Skeletal muscle cell (primary cell): ENCODE results near the gene SIRT7.
A peak's percentile ranks its signal among the peaks of the same experiment; 100 is the strongest.

Experiments used
- DNase-seq: peaks from one replicate; pipeline ENCODE4 v3.0.0-alpha.2; 2010; ENCODE audit warnings: low read depth
- H3K4me3 ChIP-seq: 2 replicates; pipeline ENCODE4 v1.5.1; 2011; ENCODE audit warnings: low read depth, mild to moderate bottlenecking, control low read depth, low read length, moderate library complexity

The SIRT7 gene

GRCh38 chr17:81900181-81900820, 17.7 kb downstream of the SIRT7 start:
- no peak for DNase-seq
- H3K4me3 ChIP-seq: no peak overlapping the region

DNA sequence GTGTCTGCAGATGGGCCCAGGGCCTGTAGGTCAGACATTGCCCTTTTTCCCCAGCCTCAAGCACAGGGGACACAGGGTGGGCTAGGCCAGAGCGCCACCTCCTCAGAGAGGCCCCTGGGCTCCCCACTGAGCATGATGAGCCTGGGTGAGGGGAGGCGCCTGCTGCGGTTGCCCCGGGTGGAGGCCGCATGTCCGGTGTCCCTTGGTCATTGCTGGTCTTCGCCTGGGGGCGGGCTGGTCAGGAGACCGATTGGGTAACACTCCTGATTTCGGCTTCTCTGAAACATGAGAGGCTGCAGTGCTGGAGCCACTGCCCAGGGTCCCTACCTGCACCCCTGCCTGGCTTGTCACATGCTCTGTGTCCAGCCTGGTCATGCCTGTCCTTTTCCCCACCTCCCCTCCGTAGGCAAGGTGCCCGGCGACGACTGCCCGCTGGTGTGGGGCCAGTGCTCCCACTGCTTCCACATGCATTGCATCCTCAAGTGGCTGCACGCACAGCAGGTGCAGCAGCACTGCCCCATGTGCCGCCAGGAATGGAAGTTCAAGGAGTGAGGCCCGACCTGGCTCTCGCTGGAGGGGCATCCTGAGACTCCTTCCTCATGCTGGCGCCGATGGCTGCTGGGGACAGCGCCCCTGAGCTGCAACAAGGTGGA, 18.3 kb downstream of the SIRT7 start:
- DNase-seq: no peak
- no peak overlapping the region for H3K4me3 ChIP-seq

- DNase-seq: no peak
- H3K4me3 ChIP-seq: no peak overlapping the region
These were observed 19.1 kb downstream of the SIRT7 start for GRCh38 chr17:81898885-81899284.

DNA sequence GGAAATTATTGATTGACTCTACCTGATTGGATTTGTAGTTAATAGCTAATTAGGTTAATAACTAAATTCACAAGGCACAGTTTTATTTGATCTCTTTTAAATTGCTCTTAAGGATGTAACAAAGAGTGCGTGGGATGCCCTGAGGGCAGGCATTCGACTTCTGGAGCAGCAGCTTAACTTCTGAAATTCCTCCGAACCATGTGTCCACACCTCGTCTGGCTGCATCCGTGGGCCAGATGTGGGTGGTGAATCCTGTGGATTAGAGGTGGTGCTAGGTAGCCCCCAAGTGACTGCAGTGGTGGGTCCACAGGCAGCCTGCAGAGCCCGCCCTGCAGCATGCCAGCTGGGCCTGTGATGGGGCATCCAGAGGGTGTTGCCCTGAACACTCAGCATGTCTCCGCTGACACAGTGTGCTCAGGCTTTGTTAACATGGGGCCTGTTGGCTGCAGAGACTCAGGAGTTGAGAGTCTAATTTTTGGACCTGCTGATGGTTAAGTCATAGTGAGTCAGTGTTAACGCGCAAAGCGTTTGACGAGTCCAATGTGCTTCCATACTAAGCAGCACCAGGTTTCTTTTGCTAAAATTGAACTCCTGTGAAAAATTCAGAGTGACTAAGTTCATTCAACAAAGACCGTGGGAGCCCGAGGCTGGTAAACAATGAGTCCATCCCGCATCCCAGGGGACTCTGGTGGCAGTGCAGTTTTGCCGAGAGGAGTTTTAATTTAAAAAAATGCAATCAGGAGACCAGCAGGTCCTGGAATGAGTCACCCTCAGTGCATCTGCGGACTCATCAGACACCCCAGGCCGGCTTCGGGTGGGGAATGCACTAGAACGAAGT, 19.7 kb downstream of the SIRT7 start:
- H3K4me3 ChIP-seq: no peak overlapping the region

DNA sequence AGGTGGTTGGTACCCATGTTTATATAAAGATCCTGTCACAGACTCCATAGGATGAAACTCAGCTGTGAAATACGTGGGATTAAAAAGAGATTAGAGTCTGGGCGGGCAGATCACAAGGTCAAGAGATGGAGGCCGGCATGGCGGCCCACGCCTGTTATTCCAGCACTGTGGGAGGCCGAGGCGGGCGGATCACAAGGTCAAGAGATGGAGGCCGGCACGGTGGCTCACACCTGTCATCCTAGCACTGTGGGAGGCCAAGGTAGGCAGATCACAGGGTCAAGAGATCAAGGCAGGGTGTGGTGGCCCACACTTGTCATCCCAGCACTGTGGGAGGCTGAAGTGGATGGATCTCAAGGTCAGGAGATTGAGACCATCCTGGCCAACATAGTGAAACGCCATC, 22.6 kb downstream of the SIRT7 start:
- DNase-seq: no peak
- H3K4me3 ChIP-seq: no peak overlapping the region

More for the DNA sequence above, 19.7 kb downstream of the SIRT7 start:
- peak; percentile 63 for DNase-seq

DNA sequence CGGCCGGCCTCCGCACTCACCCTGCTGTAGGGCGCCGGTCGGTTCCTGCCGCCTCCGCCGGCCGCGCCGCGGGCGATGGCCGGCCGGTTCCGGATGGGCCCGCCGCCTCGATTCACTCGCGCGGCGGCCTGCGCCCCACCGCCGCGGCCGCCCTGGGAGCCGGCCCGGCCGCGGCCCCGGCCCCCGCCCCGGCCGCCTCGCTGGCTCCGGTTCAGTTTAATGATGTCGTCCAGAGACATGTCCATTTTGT, 26.7 kb downstream of the SIRT7 start:
- peak overlapping the region; percentile 86 for H3K4me3 ChIP-seq
- no peak for DNase-seq

GRCh38 chr17:81890447-81891302, 27.3 kb downstream of the SIRT7 start:
- DNase-seq: no peak
- peak overlapping the region; percentile 86 for H3K4me3 ChIP-seq

DNA sequence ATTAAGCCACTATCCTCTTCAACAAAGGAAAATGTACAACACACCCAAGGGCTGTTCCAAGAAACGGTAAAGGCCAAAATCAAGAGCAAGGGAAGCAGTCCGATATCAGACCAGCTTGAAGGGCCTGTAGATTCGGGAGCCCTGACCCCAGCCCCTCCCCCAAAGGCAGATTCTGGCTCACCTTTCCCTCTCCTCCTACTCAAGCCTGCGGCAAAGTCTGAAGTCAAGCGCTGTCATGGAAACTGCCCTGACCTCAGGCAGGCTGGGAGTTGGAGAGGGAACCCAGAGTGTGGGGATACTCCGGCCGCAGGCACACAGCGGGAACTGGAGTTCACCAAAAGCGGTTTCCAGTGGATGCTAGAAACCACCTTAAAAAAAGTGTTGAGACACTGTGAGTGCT, 28.4 kb downstream of the SIRT7 start:
- no peak for DNase-seq
- no peak overlapping the region for H3K4me3 ChIP-seq

GRCh38 chr17:81888988-81889595, 28.9 kb downstream of the SIRT7 start:
- no peak overlapping the region for H3K4me3 ChIP-seq
- DNase-seq: no peak

GRCh38 chr17:81888105-81888987, 29.6 kb downstream of the SIRT7 start:
- no peak for DNase-seq
- H3K4me3 ChIP-seq: no peak overlapping the region

DNA sequence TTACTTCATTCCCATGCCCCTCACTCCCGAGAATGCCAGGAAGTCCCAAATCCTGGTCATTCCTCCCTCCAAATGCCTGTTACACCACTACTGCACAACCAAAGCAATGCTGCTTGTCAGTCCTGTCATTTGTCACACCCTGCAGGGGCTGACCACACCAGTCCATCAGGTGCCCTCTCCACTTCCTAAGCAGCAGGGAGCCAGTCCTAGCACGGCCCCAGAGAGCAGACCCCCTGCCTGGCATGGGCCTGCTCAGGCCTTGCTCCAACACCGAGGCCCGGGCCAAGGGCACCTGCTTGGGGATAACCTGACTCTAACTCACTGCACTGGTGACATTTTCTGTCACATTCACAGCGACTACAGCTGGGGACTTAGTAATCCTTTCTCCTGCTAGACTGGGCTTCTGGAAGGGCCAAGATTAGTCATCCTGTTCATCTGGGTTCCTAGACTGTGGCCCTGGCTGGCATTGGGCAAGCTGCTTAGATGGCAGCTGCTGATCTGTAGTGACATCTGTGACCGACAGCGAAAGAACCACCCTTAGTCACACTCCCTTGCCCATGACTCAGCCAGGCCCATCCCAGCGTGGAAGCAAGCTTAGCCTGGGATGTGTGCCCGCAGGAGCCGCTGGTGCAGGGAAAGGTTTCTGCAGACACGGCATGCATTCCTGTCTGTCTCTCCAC, 32.0 kb downstream of the SIRT7 start:
- DNase-seq: no peak
- no peak overlapping the region for H3K4me3 ChIP-seq

DNA sequence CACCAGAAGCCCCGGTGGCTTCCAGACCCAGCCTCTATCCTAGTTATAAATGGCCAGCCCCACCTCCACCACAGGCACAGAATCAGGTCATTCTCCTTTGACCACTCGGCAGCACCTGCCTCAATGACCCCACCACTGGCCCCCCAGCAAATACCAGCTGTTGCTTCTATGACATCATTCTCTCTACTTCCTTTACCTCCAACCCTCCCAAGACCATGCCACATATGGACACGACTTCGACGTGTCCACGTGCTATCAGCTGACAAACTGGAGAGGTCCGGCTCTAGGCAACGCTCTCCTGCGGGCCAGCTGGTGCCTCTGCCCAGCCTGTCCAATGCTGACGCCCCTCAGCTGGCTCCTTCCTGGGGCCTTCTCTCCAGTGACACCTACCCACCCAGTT, 32.5 kb downstream of the SIRT7 start:
- H3K4me3 ChIP-seq: no peak overlapping the region
- no peak for DNase-seq

DNA sequence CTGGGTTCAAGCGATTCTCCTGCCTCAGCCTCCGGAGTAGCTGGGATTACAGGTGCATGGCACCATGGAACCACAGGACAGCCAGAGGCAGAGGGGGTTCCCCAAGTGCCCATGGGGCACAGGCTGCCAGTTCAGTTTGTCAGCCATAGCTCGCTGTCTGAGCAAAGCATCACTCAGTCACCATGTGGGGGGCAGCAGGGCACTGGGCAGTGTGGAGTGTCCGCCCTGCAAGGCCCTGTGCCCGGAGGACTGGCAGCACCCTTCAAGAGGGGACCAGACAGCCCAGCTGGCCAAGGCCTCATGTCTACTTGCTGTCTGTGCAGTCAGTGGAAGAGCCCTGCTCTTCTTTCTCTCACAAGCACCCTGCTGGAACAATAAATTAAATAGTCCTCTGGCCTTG, 33.0 kb downstream of the SIRT7 start:
- DNase-seq: no peak
- H3K4me3 ChIP-seq: no peak overlapping the region

GRCh38 chr17:81884520-81884919, 33.5 kb downstream of the SIRT7 start:
- H3K4me3 ChIP-seq: no peak overlapping the region

GRCh38 chr17:81879121-81879520, 38.9 kb downstream of the SIRT7 start:
- DNase-seq: no peak
- H3K4me3 ChIP-seq: no peak overlapping the region

More at GRCh38 chr17:81884520-81884919, 33.5 kb downstream of the SIRT7 start:
- no peak for DNase-seq

- no peak overlapping the region for H3K4me3 ChIP-seq
- DNase-seq: no peak
These were observed 39.7 kb downstream of the SIRT7 start for GRCh38 chr17:81878294-81878693.

- no peak for DNase-seq
- no peak overlapping the region for H3K4me3 ChIP-seq
These were observed 40.4 kb downstream of the SIRT7 start for GRCh38 chr17:81877569-81877968.
